Bronchial epithelial cell (primary cell): ENCODE data around the gene VARS1. TPM values are rescaled to one million over a fixed set of nuclear protein-coding genes. Genes with fewer than 3 reads are reported as not detected.
"Not testable (repeated sequence)": the region's sequence is repeated elsewhere in the genome, so short reads cannot be mapped to it uniquely, and the experiment has no call there.

ENCODE experiments used
- DNase-seq: peaks from one replicate; pipeline ENCODE4 v3.0.0-alpha.2; 2010; ENCODE audit warnings: low read depth
- FAIRE-seq: peaks from 2 replicates; lab custom pipeline; 2011; peaks lifted over from hg19 to GRCh38; lab: Jason Lieb, UNC
- H3K27me3 ChIP-seq: 2 replicates; pipeline ENCODE4 v1.5.1; 2011; ENCODE audit warnings: low read length; ENCODE audit not compliant: control insufficient read depth, insufficient read depth
- H3K36me3 ChIP-seq: 2 replicates; pipeline ENCODE4 v1.5.1; 2011; ENCODE audit warnings: low read length; ENCODE audit not compliant: control insufficient read depth, insufficient read depth
- H3K4me3 ChIP-seq: 2 replicates; pipeline ENCODE4 v1.5.1; 2011; ENCODE audit warnings: mild to moderate bottlenecking, low read depth, low read length, control low read depth
- total RNA-seq: library from RNA; depleted of rRNA; stranded (reverse); fragments of >200 nt; gene quantifications from 2 replicates; pipeline ENCODE4 v1.2.1, GENCODE V29; 2014
- TF ChIP-seq, protein P1 (sequence below): IDR thresholded peaks from 2 replicates; pipeline ENCODE4 v1.5.1; 2011; ENCODE audit warnings: mild to moderate bottlenecking, moderate library complexity, low read length, control low read depth, inconsistent platforms; ENCODE audit not compliant: insufficient read depth, severe bottlenecking

The VARS1 gene
- total RNA-seq, 1 donor from 2014 or later: 53.2 TPM

DNA sequence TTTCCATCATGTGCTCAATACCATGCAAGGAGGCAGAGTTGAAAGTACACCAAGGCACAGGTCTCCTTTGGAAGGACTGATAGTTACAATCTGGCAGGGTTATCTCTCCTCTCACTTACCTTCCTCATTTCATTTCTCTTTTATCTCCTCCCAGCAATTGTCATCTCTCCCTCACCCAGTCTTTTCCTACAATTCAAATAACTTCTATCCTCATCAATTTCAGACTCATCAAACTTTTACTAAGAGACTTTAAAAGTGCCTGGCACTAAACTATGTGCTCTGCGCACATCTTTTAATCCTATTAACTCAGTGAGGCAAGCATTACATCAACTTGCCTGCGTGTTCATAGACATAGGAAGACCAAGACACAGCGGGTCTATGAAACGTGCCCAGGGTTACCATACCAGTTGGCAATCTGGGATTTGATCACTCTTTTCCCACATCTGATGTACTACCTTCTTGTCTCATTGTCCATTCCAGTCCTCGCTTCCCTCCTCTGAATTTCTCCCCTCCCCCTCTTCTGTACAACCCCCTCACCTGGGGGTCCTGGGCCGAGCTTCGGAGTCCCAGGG is 1.2 kb downstream of the VARS1 start:
- FAIRE-seq: no peak
- TF ChIP-seq, protein P1, sequence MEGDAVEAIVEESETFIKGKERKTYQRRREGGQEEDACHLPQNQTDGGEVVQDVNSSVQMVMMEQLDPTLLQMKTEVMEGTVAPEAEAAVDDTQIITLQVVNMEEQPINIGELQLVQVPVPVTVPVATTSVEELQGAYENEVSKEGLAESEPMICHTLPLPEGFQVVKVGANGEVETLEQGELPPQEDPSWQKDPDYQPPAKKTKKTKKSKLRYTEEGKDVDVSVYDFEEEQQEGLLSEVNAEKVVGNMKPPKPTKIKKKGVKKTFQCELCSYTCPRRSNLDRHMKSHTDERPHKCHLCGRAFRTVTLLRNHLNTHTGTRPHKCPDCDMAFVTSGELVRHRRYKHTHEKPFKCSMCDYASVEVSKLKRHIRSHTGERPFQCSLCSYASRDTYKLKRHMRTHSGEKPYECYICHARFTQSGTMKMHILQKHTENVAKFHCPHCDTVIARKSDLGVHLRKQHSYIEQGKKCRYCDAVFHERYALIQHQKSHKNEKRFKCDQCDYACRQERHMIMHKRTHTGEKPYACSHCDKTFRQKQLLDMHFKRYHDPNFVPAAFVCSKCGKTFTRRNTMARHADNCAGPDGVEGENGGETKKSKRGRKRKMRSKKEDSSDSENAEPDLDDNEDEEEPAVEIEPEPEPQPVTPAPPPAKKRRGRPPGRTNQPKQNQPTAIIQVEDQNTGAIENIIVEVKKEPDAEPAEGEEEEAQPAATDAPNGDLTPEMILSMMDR: no peak
- Histone ChIP-seq H3K36me3 (peaks cover 14% of the 10 kb centered on the region), H3K27me3 (no peaks in the 10 kb centered on the region), H3K4me3 (peak overlapping the region; percentile 95)
- DNase-seq: peak; percentile 35

DNA sequence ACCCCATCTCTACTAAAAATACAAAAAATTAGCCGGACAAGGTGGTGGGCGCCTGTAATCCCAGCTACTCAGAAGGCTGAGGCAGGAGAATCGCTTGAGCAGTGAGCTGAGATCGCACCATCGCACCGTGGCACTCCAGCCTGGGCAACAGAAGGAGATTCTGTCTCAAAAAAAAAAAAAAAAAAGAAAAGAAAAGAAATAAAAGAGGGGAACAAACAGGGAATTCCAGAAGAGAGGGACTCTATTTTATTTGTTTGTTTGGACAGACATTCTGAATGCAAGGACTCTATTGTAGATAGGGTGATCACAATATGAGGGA is 1.7 kb downstream of the VARS1 start:
- not testable (repeated sequence) for FAIRE-seq, DNase-seq, H3K27me3 ChIP-seq
- H3K4me3 ChIP-seq: peak overlapping the region; percentile 95
- H3K36me3 ChIP-seq: peaks cover 16% of the 10 kb centered on the region

DNA sequence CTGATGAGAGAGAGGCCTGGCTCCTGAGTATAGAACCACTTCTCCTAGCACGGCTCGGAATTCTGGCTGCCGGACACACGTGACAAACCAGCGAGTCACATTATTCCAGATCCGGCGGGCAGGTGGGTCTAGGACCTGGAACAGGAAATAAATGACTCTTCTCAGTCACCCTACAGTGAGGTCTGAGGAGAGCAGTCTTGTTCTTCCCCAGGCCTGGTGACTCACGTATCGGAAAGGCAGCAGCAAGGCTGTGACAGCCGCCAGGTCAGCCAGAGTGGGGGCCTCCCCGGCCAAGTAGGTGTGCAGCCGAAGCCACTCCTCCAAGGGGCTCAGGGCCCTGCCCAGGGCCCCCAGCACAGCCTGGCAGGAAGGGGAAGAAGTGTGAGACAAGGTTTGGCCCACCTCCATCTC is 2.8 kb downstream of the VARS1 start:
- DNase-seq (peak; percentile 85), FAIRE-seq (no peak)
- Histone ChIP-seq H3K27me3 (no peaks in the 10 kb centered on the region), H3K4me3 (no peak overlapping the region), H3K36me3 (peaks cover 16% of the 10 kb centered on the region)
- TF ChIP-seq, protein P1: no peak

DNA sequence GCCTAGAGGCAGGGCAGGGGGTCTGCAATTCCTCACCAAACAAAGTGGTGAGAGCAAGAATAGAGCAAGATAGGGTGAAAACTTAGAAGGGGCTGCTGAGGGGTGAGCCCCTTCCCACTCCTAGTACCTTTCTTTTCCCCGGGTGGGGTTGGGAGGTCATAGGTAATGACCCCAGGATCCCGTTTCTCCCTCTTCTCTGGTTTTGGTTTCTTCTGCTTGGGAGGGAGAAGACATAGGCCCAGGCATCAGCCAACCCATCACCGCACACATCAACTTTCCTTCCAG is 3.5 kb downstream of the VARS1 start:
- TF ChIP-seq, protein P1: no peak
- DNase-seq: no peak
- no peak for FAIRE-seq
- H3K4me3 ChIP-seq: no peak overlapping the region
- H3K27me3 ChIP-seq: no peaks in the 10 kb centered on the region
- H3K36me3 ChIP-seq: peaks cover 16% of the 10 kb centered on the region

DNA sequence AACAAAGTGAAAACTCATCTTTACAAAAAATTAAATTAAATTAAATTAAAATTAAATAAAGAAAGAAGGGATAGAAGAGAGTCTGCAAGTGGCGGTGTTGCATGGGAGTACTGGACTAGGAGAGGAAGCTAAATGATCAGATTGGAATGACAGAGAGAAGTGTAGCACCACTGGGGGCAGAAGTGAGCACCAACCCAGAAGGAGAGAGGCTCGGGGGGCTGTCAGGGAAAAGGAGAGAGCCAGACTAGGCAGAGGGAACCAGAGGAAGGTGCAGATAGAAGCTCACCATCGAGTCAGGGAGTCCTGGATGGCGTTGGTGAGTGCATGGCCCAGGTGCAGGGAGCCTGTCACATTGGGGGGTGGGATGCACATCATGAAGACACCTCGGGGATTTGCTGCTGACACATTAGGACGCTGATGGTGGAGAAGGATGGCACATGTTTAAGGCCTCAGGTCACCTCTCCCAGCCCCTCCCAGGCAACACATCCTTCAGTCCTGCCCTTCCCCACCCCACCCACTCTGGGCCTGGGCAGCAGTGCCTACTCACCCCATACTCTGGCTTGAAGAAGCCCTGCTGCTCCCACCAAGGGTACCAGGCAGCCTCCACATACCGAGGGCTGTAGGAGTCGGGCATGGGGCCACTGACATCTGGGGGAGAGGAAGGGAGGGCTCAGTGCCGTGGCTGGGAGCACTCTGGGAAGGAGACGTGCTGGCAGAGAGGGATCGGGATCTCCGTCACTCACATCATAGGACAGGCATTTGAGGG is 4.0 kb downstream of the VARS1 start:
- Histone ChIP-seq H3K27me3 (no peaks in the 10 kb centered on the region), H3K4me3 (no peak overlapping the region), H3K36me3 (peaks cover 16% of the 10 kb centered on the region)
- FAIRE-seq (no peak), DNase-seq (no peak)
- TF ChIP-seq, protein P1: peak; percentile 61

DNA sequence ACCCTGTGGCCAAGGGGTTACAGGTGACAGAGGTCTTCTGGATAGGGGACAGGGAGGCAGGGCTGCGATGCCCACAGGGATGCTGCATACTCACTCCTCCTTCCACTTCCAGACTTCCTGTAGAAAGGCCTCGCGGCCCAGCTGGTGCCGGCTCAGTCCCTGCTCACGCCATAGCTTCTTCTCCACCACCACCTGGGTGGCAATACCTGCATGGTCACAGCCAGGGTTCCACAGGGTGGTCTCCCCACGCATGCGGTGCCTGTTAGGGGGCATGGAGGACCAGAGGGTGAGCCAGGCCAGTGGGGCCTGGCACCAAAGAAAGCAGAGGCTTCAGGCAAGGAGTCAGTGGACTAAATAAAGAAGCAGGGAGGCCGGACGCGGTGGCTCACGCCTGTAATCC is 10.1 kb downstream of the VARS1 start:
- Histone ChIP-seq H3K27me3 (no peaks in the 10 kb centered on the region), H3K36me3 (peaks cover 40% of the 10 kb centered on the region), H3K4me3 (no peak overlapping the region)
- DNase-seq (no peak), FAIRE-seq (no peak)
- TF ChIP-seq, protein P1: no peak
